ENCODE data around the gene CLASP1.

The CLASP1 gene

DNA sequence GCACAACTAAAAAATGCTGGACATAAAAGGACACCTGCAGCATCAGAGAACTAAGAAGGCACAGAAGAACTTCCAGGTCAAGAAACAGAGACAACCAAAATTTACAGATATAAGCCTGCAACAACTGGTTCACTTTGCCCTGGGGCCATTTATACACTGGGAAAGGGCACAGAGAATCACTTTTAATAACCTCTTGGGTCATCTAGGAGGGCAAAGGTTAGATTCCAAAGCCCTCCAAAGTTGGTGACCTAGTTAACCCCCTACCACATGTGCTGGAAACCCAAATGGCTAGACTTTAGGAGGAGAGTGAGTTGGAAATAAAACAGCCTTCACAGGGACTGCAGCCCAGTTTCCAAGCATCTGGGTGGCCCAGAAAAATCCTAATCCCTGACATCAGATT, 115.3 kb downstream of the CLASP1 start:
- DNase-seq: no peak

DNA sequence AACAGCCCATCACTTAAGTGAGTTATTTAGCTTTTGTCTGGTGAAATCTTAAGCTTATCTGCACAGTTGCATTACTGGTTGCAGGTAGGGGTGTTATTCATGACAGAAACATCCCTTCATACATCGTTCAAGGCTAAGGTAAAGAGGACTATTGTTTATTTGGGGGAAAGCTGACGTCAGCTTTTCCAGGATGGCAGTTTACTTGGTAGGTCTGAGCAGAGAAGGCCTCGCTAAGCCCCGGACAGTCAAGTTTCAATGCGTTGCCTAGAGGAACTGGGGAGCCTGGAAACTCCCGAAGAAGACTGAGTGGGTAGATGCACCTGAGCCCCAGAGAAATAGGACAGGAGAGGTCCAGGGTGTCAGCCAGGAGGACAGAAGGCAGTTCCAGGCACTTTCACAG, 116.4 kb downstream of the CLASP1 start:
- no peak for DNase-seq

GRCh38 chr2:121532347-121532766, 116.9 kb downstream of the CLASP1 start:
- DNase-seq: no peak

DNA sequence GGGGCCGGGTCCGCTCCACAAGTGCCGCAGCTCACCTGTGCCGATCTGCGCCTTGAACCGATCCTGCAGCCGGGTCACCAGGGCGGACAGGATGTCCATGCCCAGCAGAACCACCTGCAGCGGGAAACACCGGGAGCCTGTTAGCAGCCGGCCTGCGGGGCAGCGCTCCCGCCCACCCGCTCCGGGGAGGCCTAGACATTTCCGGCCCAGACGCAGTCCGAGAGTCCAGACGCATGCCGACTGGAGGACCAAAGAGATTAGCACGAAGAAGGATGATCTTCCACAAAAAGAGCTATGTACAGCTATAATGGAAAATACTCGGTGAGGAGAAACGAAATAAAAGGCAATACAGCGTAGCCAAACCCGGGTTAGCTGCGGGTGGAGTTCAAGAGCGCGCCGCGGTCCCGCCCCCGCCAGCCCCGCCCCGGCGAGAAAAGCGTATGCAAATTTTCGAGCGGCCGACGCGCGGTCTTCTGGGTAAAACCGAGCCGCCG, 119.0 kb downstream of the CLASP1 start:
- peak; percentile 88 for DNase-seq

DNA sequence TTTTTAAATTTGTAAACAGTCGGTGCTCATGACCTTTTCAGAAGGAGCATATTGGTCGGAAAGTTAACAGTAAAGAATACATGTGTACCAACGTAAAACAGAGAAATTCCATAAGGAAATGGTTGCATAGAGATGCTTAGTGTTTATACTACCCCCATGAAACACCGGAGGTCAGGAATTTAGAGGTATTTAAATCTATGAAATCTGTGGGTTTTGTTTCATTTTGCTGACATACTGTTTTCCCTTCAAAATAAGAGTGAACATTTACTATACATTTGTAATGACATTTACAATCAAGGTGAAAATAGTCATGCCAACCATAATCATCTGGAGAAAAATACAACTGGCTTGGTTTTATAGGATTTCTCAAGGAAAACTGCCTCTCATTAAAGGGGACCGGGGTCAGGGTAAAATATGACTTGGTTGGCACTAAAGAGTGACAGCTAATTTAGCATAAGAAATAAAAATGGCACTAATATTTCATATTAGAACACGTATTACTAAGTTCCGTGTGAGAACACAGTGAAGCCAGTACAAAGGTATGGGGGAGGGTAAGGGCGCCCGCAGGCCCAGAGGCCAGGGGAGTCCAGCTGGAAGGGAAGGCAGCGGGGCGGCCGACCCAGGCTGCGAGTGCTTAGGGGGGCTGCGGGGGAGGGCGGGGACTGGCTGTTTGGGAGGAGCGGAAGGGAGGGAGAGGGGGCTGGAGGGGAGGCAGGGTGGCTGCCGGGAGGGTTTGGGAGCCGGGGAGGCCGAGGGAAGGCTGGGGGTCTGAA, 119.6 kb downstream of the CLASP1 start:
- DNase-seq: peak; percentile 42

DNA sequence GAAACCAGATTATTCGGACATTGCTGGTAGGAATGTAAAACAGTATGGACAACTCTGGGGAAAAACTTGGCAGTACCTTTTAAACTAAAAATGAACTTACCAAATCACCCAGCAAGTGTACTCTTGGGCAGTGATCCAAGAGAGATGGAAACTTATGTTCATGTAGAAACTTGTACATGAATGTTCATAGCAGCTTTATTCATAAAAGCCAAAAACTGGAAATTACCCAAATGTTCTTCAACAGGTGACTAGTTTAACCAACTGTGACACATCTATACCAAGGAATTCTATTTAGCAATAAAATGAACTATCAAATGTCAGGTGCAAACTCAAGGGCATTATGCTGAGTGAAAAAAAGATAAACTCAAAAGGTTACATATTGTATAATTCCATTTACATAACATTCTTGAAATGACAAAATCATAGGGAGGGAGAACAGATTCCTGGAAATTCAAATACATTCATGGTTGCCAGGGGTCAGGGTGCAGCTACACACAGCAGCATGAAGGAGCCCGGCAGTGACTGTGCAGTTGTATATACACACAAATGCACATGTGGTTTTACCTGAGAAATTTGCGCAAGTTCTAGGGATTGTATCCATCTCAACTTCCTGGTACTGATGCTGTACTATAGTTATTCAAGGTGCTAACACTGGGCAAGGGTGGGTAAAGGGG, 122.1 kb downstream of the CLASP1 start:
- DNase-seq: no peak

GRCh38 chr2:121524685-121525425, 124.4 kb downstream of the CLASP1 start:
- DNase-seq: no peak

- DNase-seq: no peak
Observed at GRCh38 chr2:121521359-121521758, 127.9 kb downstream of the CLASP1 start.

- DNase-seq: no peak
Observed at GRCh38 chr2:121520641-121520994, 128.6 kb downstream of the CLASP1 start.

DNA sequence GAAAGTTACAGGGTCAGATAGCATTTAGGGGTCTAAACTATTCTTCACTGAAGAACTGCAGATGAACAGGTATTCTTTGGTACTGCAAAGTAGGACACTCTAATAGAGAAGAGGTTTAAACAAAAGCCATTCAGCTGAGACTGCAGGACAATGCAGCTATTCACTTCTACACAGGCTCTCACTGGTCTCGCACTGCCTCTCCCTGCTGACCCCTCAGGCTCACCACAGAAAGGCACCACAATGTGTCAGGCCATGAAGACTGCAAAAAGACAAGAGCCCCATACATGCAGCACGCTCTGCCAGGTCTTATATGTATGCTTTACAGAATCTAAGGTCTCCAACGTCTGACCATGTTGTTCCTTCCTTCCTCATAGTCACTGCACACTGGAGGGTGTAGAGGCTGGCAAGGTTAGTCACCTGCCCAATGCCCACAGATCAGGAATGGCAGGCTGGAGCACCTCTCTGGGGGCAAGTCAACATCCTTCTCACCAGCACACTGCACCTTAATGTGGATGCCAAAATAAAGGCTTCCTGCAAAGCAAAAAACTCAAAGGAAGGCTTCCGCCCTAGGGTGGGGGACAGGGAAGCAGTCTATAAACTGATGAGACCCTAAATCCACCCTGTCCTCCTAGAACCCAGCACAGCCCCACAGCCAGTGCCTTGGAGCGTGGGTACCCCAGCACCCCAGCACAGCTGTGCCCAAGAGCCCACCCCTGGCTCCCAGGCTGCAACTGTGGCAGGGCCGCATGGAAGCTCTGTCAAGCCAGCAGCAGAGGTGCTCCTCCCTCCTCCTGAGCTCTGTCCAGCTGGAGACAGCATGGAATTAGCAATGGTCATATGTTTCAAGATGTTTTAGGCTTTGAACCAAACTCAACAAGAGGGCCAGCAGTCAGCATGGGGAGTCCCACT, 129.3 kb downstream of the CLASP1 start:
- DNase-seq: no peak

GRCh38 chr2:121519153-121519552, 130.1 kb downstream of the CLASP1 start:
- no peak for DNase-seq

DNA sequence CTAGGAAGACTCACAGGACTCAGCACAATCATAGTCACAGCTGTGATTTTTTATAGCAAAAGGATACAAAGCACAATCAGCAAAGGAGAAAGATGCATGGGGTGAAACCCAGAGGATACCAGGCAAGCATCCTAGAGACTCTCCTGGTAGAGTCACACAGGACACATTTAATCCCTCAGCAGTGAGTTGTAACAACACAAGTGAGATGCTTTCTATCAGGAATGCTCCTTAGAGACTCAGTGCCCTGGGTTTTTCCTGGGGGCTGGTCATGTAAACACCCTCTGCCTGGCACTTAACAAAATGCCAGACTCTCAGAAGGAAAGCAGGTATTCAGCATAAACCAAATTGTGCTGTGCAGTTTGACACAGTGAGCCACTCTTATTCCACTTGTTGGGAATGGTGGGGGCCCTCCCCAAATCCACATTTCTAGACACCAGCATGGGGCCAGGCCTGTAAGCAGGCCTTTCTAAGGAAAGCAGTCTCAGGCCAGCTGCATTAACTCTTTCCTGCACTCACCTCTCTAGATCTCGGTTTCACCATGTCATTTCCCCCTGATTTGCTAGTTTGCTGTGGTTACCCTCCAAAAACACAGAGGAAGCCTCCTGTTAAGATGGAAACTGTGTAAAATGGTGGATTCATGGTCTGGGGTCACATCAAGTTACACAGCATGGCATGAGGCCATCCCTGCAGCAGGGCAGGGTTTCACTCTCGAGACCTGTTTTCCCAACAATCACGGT, 135.5 kb downstream of the CLASP1 start:
- no peak for DNase-seq

- no peak for DNase-seq
Observed at GRCh38 chr2:121510857-121511256, 138.4 kb downstream of the CLASP1 start.

DNA sequence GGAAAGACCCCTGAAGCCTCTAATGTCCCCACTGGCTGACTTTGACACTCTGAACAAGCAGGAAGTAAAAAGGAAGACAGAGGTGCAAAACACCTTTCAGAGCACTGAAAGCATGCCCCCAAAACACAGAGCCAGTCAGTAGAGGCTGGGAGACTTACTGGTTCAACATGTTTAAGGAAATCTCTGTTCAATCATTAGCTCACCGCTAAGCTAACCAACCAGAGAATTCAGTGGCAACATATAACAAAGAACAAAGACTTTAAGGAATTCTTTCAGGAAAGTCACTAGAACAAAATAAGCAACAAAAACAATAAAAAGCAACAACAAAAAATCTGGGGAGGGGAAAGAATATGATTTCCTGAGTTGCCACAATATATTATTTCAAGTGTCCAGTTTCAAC, 142.6 kb downstream of the CLASP1 start:
- DNase-seq: no peak

- no peak for DNase-seq
Observed at GRCh38 chr2:121505986-121506586, 143.2 kb downstream of the CLASP1 start.

GRCh38 chr2:121505005-121505404, 144.3 kb downstream of the CLASP1 start:
- DNase-seq: no peak

- DNase-seq: no peak
Observed at GRCh38 chr2:121504316-121504715, 144.9 kb downstream of the CLASP1 start.

GRCh38 chr2:121502781-121503180, 146.5 kb downstream of the CLASP1 start:
- DNase-seq: no peak

GRCh38 chr2:121502246-121502645, 147.0 kb downstream of the CLASP1 start:
- DNase-seq: no peak

DNA sequence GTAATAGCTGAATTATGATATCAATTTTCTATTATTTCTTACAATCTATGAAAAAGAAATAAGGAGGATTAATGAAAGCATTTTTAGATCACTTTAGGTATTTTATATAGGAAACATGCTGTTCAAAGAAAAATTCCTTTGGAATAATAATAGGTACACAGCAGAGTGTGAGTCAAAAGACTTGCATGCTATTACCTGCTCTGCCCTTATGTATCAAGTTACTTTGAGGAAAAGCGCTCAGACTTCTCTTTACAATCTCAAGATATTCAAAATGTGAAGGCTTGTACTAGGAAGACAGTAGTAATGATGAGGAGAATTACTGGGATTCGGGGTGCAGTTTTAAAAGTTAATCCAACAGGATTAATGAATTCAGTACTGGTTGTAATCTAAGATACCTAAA, 147.7 kb downstream of the CLASP1 start:
- DNase-seq: no peak

- DNase-seq: no peak
Observed at GRCh38 chr2:121501031-121501430, 148.2 kb downstream of the CLASP1 start.

DNA sequence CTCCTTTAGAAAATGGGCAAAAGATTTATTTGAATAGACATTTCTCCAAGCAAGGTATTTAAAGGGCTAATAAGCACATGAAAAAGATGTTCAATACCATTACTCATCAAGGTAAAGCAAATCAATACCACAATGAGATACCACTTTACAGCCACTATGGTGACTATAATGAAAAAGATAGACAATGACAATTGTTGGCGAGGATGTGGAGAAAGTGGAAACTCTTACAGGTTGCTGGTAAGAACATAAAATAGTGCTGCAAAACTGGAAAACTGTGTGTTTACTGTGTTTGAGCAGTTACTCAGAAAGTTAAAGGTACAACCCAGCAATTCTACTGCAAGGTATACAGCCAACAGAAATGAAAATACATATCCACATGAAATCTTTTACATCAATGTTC, 150.5 kb downstream of the CLASP1 start:
- DNase-seq: no peak

Data from NCI-H2171 (cell line).